H1 (cell line): Measurements from ENCODE around the gene USP20. TPM values are rescaled to one million over a fixed set of nuclear protein-coding genes. Genes with fewer than 3 reads are reported as not detected.

Experiments used
- microRNA-seq, 2 experiments: library from miRNA; unstranded; fragments of <30 nt; microRNA quantifications; one replicate each; pipeline versions ENCODE4 to v1.2.0, GENCODE V29; 2016 to 2020; ENCODE audit warnings: borderline microRNAs expressed in 2 of 2, borderline number of aligned reads in 2 of 2, borderline replicate concordance in 1 of 2
- polyA plus RNA-seq, 7 experiments: library from polyadenylated mRNA; depleted of rRNA in 3 of 7; stranded (reverse) in 5 of 7; unstranded in 2 of 7; fragments of >200 nt in 5 of 7; fragments of 200-250 nt in 2 of 7; gene quantifications; 1 replicate in 5 of 7; 2 replicates in 1 of 7; 4 replicates in 1 of 7; pipeline versions ENCODE4 v1.2.1 to v1.2.3, GENCODE V29; 2011 to 2013; ENCODE audit warnings: missing spikeins in 2 of 7, mixed read lengths in 2 of 7
- small RNA-seq: library from polyadenylated mRNA; stranded (forward); fragments of <200 nt; extraction: miRNeasy Mini kit (QIAGEN cat#:217004); gene quantifications from one replicate; pipeline ENCODE3, GENCODE V24; 2013; ENCODE audit not compliant: insufficient read depth
- total RNA-seq: library from RNA; stranded (reverse); fragmentation: NEBNext Ultra II Directional; extraction: Animal tissue kit (Norgen Biotek cat#: 25700); gene quantifications from 2 replicates; pipeline ENCODE4 v1.2.1, GENCODE V29; 2021

The USP20 gene
- total and polyA plus RNA-seq, 2 of the 8 experiments (the other 6 are each of a cell fraction or from before 2014, with no cell fraction given) = 13.4 to 23.0 TPM

Small RNA genes lying within 50 kb of the gene (microRNA-seq; reads per million reads assigned to microRNA genes)
- gene MIR6855 = 0 reads per million in 2 experiments

Small RNA genes lying within 50 kb of the gene (small RNA-seq; reads per million reads assigned to genes)
- 0.69 reads per million for gene MIR6855

Other genes starting within 250 kb of the USP20 start
- gene C9orf50, start 214.4 kb upstream of the USP20 start, total RNA-seq = not detected in 2 replicates
- not detected in 2 replicates for gene C9orf50, start 214.4 kb upstream of the USP20 start, polyA plus RNA-seq (2011; rRNA removed)
- 66.1 and 70.2 TPM in 2 replicates for gene NTMT1, start 209.3 kb upstream of the USP20 start, total RNA-seq
- 66.8 and 72.0 TPM in 2 replicates for gene NTMT1, start 209.3 kb upstream of the USP20 start, polyA plus RNA-seq (2011; rRNA removed)
- gene ASB6, start 193.3 kb upstream of the USP20 start, total RNA-seq = 17.3 TPM in 2 replicates
- 14.0 and 19.7 TPM in 2 replicates for gene ASB6, start 193.3 kb upstream of the USP20 start, polyA plus RNA-seq (2011; rRNA removed)
- 5.8 and 7.1 TPM in 2 replicates for gene PRRX2, start 169.8 kb upstream of the USP20 start, total RNA-seq
- 9.2 and 10.9 TPM in 2 replicates for gene PRRX2, start 169.8 kb upstream of the USP20 start, polyA plus RNA-seq (2011; rRNA removed)
- 3.2 TPM in 2 replicates for gene PTGES, start 82.4 kb upstream of the USP20 start, total RNA-seq
- 5.1 and 5.4 TPM in 2 replicates for gene PTGES, start 82.4 kb upstream of the USP20 start, polyA plus RNA-seq (2011; rRNA removed)
- 17.4 and 19.2 TPM in 2 replicates for gene TOR1B, start 32.3 kb upstream of the USP20 start, total RNA-seq
- 11.4 and 13.4 TPM in 2 replicates for gene TOR1B, start 32.3 kb upstream of the USP20 start, polyA plus RNA-seq (2011; rRNA removed)
- gene TOR1A, start 11.3 kb upstream of the USP20 start, total RNA-seq = 32.7 and 37.6 TPM in 2 replicates
- 46.6 and 46.7 TPM in 2 replicates for gene TOR1A, start 11.3 kb upstream of the USP20 start, polyA plus RNA-seq (2011; rRNA removed)
- gene C9orf78, start 183 bp upstream of the USP20 start, total RNA-seq = 40.6 and 47.7 TPM in 2 replicates
- gene C9orf78, start 183 bp upstream of the USP20 start, polyA plus RNA-seq (2011; rRNA removed) = 16.7 and 17.4 TPM in 2 replicates
- gene FNBP1, start 207.7 kb downstream of the USP20 start, total RNA-seq = 39.7 and 40.9 TPM in 2 replicates
- 6.7 and 7.2 TPM in 2 replicates for gene FNBP1, start 207.7 kb downstream of the USP20 start, polyA plus RNA-seq (2011; rRNA removed)
- 28.4 and 30.7 TPM in 2 replicates for gene GPR107, start 218.4 kb downstream of the USP20 start, total RNA-seq
- gene GPR107, start 218.4 kb downstream of the USP20 start, polyA plus RNA-seq (2011; rRNA removed) = 13.5 and 19.3 TPM in 2 replicates